Liver (tissue), 9 donors: ENCODE results near the gene LRRC46. TPM values are rescaled to one million over a fixed set of nuclear protein-coding genes. Genes with fewer than 3 reads are reported as not detected.

Experiments used
- DNase-seq: peaks from one replicate; pipeline ENCODE4 v3.0.0-alpha.2; 2017; ENCODE audit warnings: low spot score
- H3K27ac ChIP-seq, 2 donors: one replicate each; pipeline ENCODE4 v1.7.0; 2013; ENCODE audit warnings: inconsistent platforms in 2 of 2, low read length in 2 of 2, control low read depth in 1 of 2, low read depth in 1 of 2, mild to moderate bottlenecking in 1 of 2
- H3K27me3 ChIP-seq, 4 donors: one replicate each; pipeline versions ENCODE4 v1.6.1 to v1.7.0; 2013; ENCODE audit warnings: low read length in 3 of 4, inconsistent platforms in 1 of 4, mild to moderate bottlenecking in 1 of 4, moderate library complexity in 1 of 4; ENCODE audit not compliant: control insufficient read depth in 4 of 4, insufficient read depth in 4 of 4
- H3K36me3 ChIP-seq, 4 donors: one replicate each; pipeline versions ENCODE4 v1.6.1 to v1.7.0; 2013; ENCODE audit warnings: low read length in 3 of 4, mild to moderate bottlenecking in 3 of 4, low read depth in 1 of 4, moderate library complexity in 1 of 4; ENCODE audit not compliant: control insufficient read depth in 4 of 4, insufficient read depth in 3 of 4
- H3K4me1 ChIP-seq, 4 donors: one replicate each; pipeline versions ENCODE4 v1.6.1 to v1.7.0; 2013; ENCODE audit warnings: low read length in 3 of 4, mild to moderate bottlenecking in 3 of 4, moderate library complexity in 1 of 4; ENCODE audit not compliant: control insufficient read depth in 4 of 4, insufficient read depth in 4 of 4
- H3K4me3 ChIP-seq, 3 donors: one replicate each; pipeline versions ENCODE4 v1.6.1 to v1.7.0; 2013; ENCODE audit warnings: low read length in 3 of 3, control low read depth in 1 of 3, low read depth in 1 of 3, mild to moderate bottlenecking in 1 of 3
- H3K9ac ChIP-seq, 2 donors: one replicate each; pipeline ENCODE4 v1.7.0; 2013; ENCODE audit warnings: low read length in 2 of 2, mild to moderate bottlenecking in 2 of 2, moderate library complexity in 2 of 2, control low read depth in 1 of 2, low read depth in 1 of 2
- H3K9me3 ChIP-seq, 4 donors: one replicate each; pipeline versions ENCODE4 v1.6.1 to v1.7.0; 2013; ENCODE audit warnings: low read length in 3 of 4; ENCODE audit not compliant: control insufficient read depth in 4 of 4
- ATF3 ChIP-seq: IDR thresholded peaks from 2 replicates; pipeline ENCODE4 v1.6.1; 2016; ENCODE audit warnings: antibody characterized with exemption
- CTCF ChIP-seq: fragments of 150-350 bp; IDR thresholded peaks from 2 replicates; pipeline ENCODE4 v1.5.1; 2017; ENCODE audit warnings: improper control_type of control experiment, low read depth, low read length; ENCODE audit not compliant: missing input control
- EGR1 ChIP-seq, 2 donors: IDR thresholded peaks; 2 replicates each; pipeline ENCODE4 v1.6.1; 2016 to 2018; ENCODE audit warnings: antibody characterized with exemption in 2 of 2, low read depth in 2 of 2
- GABPA ChIP-seq, 2 donors: IDR thresholded peaks in 1 of 2; conservative IDR thresholded peaks in 1 of 2; 2 replicates each; pipeline ENCODE4 v1.6.1; 2016; ENCODE audit warnings: antibody characterized with exemption in 2 of 2, mild to moderate bottlenecking in 1 of 2, moderate library complexity in 1 of 2
- HNF4A ChIP-seq, 2 donors: conservative IDR thresholded peaks; 2 replicates each; pipeline ENCODE4 v1.6.1; 2016; ENCODE audit warnings: antibody characterized with exemption in 2 of 2, mild to moderate bottlenecking in 2 of 2
- HNF4G ChIP-seq: IDR thresholded peaks from 2 replicates; pipeline ENCODE4 v1.6.1; 2016; ENCODE audit warnings: antibody characterized with exemption
- NR2F2 ChIP-seq: IDR thresholded peaks from 2 replicates; pipeline ENCODE4 v1.6.1; 2016; ENCODE audit warnings: antibody characterized with exemption
- RAD21 ChIP-seq, 2 donors: IDR thresholded peaks; 2 replicates each; pipeline ENCODE4 v1.6.1; 2016; ENCODE audit warnings: antibody characterized with exemption in 2 of 2, mild to moderate bottlenecking in 2 of 2
- REST ChIP-seq: IDR thresholded peaks from 2 replicates; pipeline ENCODE4 v1.6.1; 2016; ENCODE audit warnings: antibody characterized with exemption, mild to moderate bottlenecking
- RXRA ChIP-seq, 2 donors: IDR thresholded peaks; 2 replicates each; pipeline ENCODE4 v1.6.1; 2017 to 2018; ENCODE audit warnings: antibody characterized with exemption in 2 of 2, mild to moderate bottlenecking in 1 of 2
- SP1 ChIP-seq: IDR thresholded peaks from 2 replicates; pipeline ENCODE4 v1.6.1; 2018; ENCODE audit warnings: antibody characterized with exemption, mild to moderate bottlenecking
- TAF1 ChIP-seq: conservative IDR thresholded peaks from 2 replicates; pipeline ENCODE4 v1.6.1; 2016; ENCODE audit warnings: antibody characterized with exemption, mild to moderate bottlenecking
- YY1 ChIP-seq: IDR thresholded peaks from 2 replicates; pipeline ENCODE4 v1.6.1; 2016; ENCODE audit warnings: antibody characterized with exemption, mild to moderate bottlenecking
- ZBTB33 ChIP-seq: IDR thresholded peaks from 2 replicates; pipeline ENCODE4 v1.6.1; 2016; ENCODE audit warnings: antibody characterized with exemption
- WGBS: extraction: QIAGEN DNeasy Blood & Tissue Kit; methylation state at CpG from one replicate; pipeline ENCODE4 v1.1.7; 2013; 5-methylcytosine and 5-hydroxymethylcytosine counted together
- polyA plus RNA-seq, 2 donors: library from polyadenylated mRNA; stranded (reverse) in 1 of 2; unstranded in 1 of 2; fragments of 200-250 nt in 1 of 2; fragments of >200 nt in 1 of 2; fragmentation: Nextera tagmentation in 1 of 2; extraction: Ambion mirVana in 1 of 2; gene quantifications; one replicate each; pipeline versions ENCODE4 v1.2.1 to v1.2.3, GENCODE V29; 2013 to 2015
- total RNA-seq, 2 donors: library from RNA; depleted of rRNA; stranded (reverse); fragments of >200 nt; gene quantifications; one replicate each; pipeline ENCODE4 v1.2.3, GENCODE V29; 2014
- donor health status: healthy.
- donor health status: healthy.
- donor health status: healthy.
- donor health status: healthy.
- donor health status: healthy.

Gene LRRC46
- total and polyA plus RNA-seq, 4 donors: under 0.01 to 0.43 (median 0.32) TPM

- no peak overlapping the region for H3K9ac ChIP-seq
These were observed 20.4 kb upstream of the LRRC46 start for GRCh38 chr17:47810901-47811635.

GRCh38 chr17:47811709-47812108 lies 19.8 kb upstream of the LRRC46 start:
- Histone ChIP-seq H3K4me1 (no peaks in the 10 kb centered on the region), H3K4me3 (no peak overlapping the region), H3K9me3 (no peaks in the 10 kb centered on the region), H3K36me3 (peaks cover 0 to 10% (median 3%) of the 10 kb centered on the region in 4 donors), H3K9ac (no peak overlapping the region), H3K27me3 (no peaks in the 10 kb centered on the region), H3K27ac (no peak overlapping the region)
- DNase-seq: no peak
- WGBS: 72% methylated on average over 7 of the region's 7 CpGs
- TF ChIP-seq SP1 (no peak), ZBTB33 (no peak), YY1 (no peak), CTCF (no peak), ATF3 (no peak), TAF1 (no peak), HNF4G (no peak)

More at GRCh38 chr17:47810901-47811635, 20.4 kb upstream of the LRRC46 start:
- WGBS: 78% methylated on average over 9 of the region's 9 CpGs
- H3K4me3 ChIP-seq: no peak overlapping the region
- DNase-seq: no peak
- no peaks in the 10 kb centered on the region for H3K9me3 ChIP-seq
- no peak for TF ChIP-seq ATF3
- TF ChIP-seq RAD21 (IDR thresholded peaks at IDR 0.05): no peak
- TF ChIP-seq TAF1: no peak
- H3K27me3 ChIP-seq: no peaks in the 10 kb centered on the region
- H3K4me1 ChIP-seq: no peaks in the 10 kb centered on the region
- H3K27ac ChIP-seq: no peak overlapping the region
- peaks cover 0 to 10% (median 2%) of the 10 kb centered on the region in 4 donors for H3K36me3 ChIP-seq

- no peak overlapping the region for H3K27ac ChIP-seq
- H3K4me1 ChIP-seq: no peaks in the 10 kb centered on the region
- 84% methylated on average over 18 of the region's 18 CpGs for WGBS
- H3K9me3 ChIP-seq: no peaks in the 10 kb centered on the region
- peaks cover 0 to 15% (median 2%) of the 10 kb centered on the region in 4 donors for H3K36me3 ChIP-seq
- no peak overlapping the region for H3K9ac ChIP-seq
- no peak overlapping the region for H3K4me3 ChIP-seq
- H3K27me3 ChIP-seq: no peaks in the 10 kb centered on the region
- no peak for DNase-seq
- TF ChIP-seq HNF4A (conservative IDR thresholded peaks at IDR 0.05) (no peak), SP1 (no peak), NR2F2 (no peak), EGR1 (IDR thresholded peaks at IDR 0.05; ENCODE audit: low read depth in 2 of 2) (no peak), GABPA (IDR thresholded peaks at IDR 0.05 in 1 of 2, conservative IDR thresholded peaks at IDR 0.05 in 1 of 2) (no peak), RXRA (IDR thresholded peaks at IDR 0.05) (no peak), REST (no peak), ZBTB33 (no peak)
These were observed 19.1 kb upstream of the LRRC46 start for GRCh38 chr17:47812146-47812920.
